CD4-positive, alpha-beta T cell treated with Interleukin-12 subunit alpha and Interleukin-12 subunit beta, for 1 hour (primary cell): ENCODE data around the gene PAIP2B.

Experiments used
- DNase-seq: peaks from one replicate; pipeline ENCODE4 v3.0.0-alpha.2; 2020

PAIP2B gene

GRCh38 chr2:71150082-71150816 is 76.7 kb downstream of the PAIP2B start:
- DNase-seq, result no peak

- DNase-seq, result no peak
Observed at GRCh38 chr2:71148506-71149063, 78.3 kb downstream of the PAIP2B start.

- DNase-seq, result no peak
Observed at GRCh38 chr2:71143782-71144181, 83.1 kb downstream of the PAIP2B start.

- DNase-seq, result no peak
Observed at GRCh38 chr2:71136174-71136573, 90.7 kb downstream of the PAIP2B start.

- DNase-seq, result no peak
Observed at GRCh38 chr2:71133603-71134002, 93.3 kb downstream of the PAIP2B start.
